Mononuclear cell (primary cell): ENCODE data around the gene FARSA. TPM values are rescaled to one million over a fixed set of nuclear protein-coding genes. Genes with fewer than 3 reads are reported as not detected.
"Not testable (repeated sequence)": the region's sequence is repeated elsewhere in the genome, so short reads cannot be mapped to it uniquely, and the experiment has no call there.

ENCODE experiments used
- H3K27me3 ChIP-seq: 2 replicates; pipeline ENCODE4 v1.6.0; 2011; ENCODE audit warnings: low read length, control low read depth; ENCODE audit not compliant: insufficient read depth
- H3K4me1 ChIP-seq: 2 replicates; pipeline ENCODE4 v1.5.1; 2011; ENCODE audit warnings: mild to moderate bottlenecking, low read length, control low read depth; ENCODE audit not compliant: insufficient read depth
- H3K4me3 ChIP-seq: 2 replicates; pipeline ENCODE4 v1.5.1; 2011; ENCODE audit warnings: mild to moderate bottlenecking, low read length, moderate library complexity
- H3K9me3 ChIP-seq: 2 replicates; pipeline ENCODE4 v1.5.1; 2011; ENCODE audit warnings: low read depth, mild to moderate bottlenecking, control low read depth, low read length
- total RNA-seq: library from RNA; depleted of rRNA; stranded (reverse); fragments of >200 nt; gene quantifications from one replicate; pipeline ENCODE4 v1.2.3, GENCODE V29; 2012

Gene FARSA
- total RNA-seq, 1 donor: 12.2 TPM

- Histone ChIP-seq H3K27me3 (no peaks in the 10 kb centered on the region), H3K4me1 (peaks cover 51% of the 10 kb centered on the region), H3K9me3 (no peaks in the 10 kb centered on the region), H3K4me3 (no peak overlapping the region)
Observed at GRCh38 chr19:12935071-12935470, 1.6 kb upstream of the FARSA start.

- Histone ChIP-seq H3K4me1 (peaks cover 35% of the 10 kb centered on the region), H3K4me3 (peak overlapping the region; percentile 79)
Observed at GRCh38 chr19:12932392-12933286, 872 bp downstream of the FARSA start.

GRCh38 chr19:12930002-12930645 is 3.4 kb downstream of the FARSA start:
- no peak overlapping the region for H3K4me3 ChIP-seq
- H3K9me3 ChIP-seq: no peaks in the 10 kb centered on the region
- peaks cover 18% of the 10 kb centered on the region for H3K4me1 ChIP-seq
- H3K27me3 ChIP-seq: no peaks in the 10 kb centered on the region

More at GRCh38 chr19:12932392-12933286, 872 bp downstream of the FARSA start:
- no peaks in the 10 kb centered on the region for H3K27me3 ChIP-seq
- no peaks in the 10 kb centered on the region for H3K9me3 ChIP-seq

GRCh38 chr19:12924621-12925310 is 8.7 kb downstream of the FARSA start:
- Histone ChIP-seq H3K9me3 (no peaks in the 10 kb centered on the region), H3K4me1 (no peaks in the 10 kb centered on the region), H3K4me3 (no peak overlapping the region), H3K27me3 (no peaks in the 10 kb centered on the region)

GRCh38 chr19:12922959-12923358 is 10.6 kb downstream of the FARSA start:
- H3K27me3 ChIP-seq: no peaks in the 10 kb centered on the region
- H3K4me3 ChIP-seq: no peak overlapping the region
- no peaks in the 10 kb centered on the region for H3K9me3 ChIP-seq
- H3K4me1 ChIP-seq: peaks cover 11% of the 10 kb centered on the region

GRCh38 chr19:12921047-12921446 is 12.5 kb downstream of the FARSA start:
- Histone ChIP-seq H3K4me3 (no peak overlapping the region), H3K9me3 (no peaks in the 10 kb centered on the region), H3K4me1 (peaks cover 11% of the 10 kb centered on the region), H3K27me3 (no peaks in the 10 kb centered on the region)

- peaks cover 26% of the 10 kb centered on the region for H3K4me1 ChIP-seq
- no peaks in the 10 kb centered on the region for H3K27me3 ChIP-seq
- no peaks in the 10 kb centered on the region for H3K9me3 ChIP-seq
- no peak overlapping the region for H3K4me3 ChIP-seq
Observed at GRCh38 chr19:12918253-12918652, 15.3 kb downstream of the FARSA start.

GRCh38 chr19:12915860-12916259 is 17.7 kb downstream of the FARSA start:
- H3K9me3 ChIP-seq, H3K4me3 ChIP-seq, H3K27me3 ChIP-seq: not testable (repeated sequence)
- peaks cover 34% of the 10 kb centered on the region for H3K4me1 ChIP-seq

- H3K27me3 ChIP-seq: no peaks in the 10 kb centered on the region
- peaks cover 29% of the 10 kb centered on the region for H3K4me1 ChIP-seq
- H3K4me3 ChIP-seq: no peak overlapping the region
- H3K9me3 ChIP-seq: no peaks in the 10 kb centered on the region
Observed at GRCh38 chr19:12913851-12914690, 19.4 kb downstream of the FARSA start.

- H3K4me1 ChIP-seq: peaks cover 24% of the 10 kb centered on the region
- no peak overlapping the region for H3K4me3 ChIP-seq
- H3K27me3 ChIP-seq: no peaks in the 10 kb centered on the region
- H3K9me3 ChIP-seq: no peaks in the 10 kb centered on the region
Observed at GRCh38 chr19:12913011-12913561, 20.4 kb downstream of the FARSA start.

GRCh38 chr19:12912571-12912970 is 20.9 kb downstream of the FARSA start:
- H3K4me1 ChIP-seq: peaks cover 24% of the 10 kb centered on the region
- H3K4me3 ChIP-seq: no peak overlapping the region
- no peaks in the 10 kb centered on the region for H3K9me3 ChIP-seq
- no peaks in the 10 kb centered on the region for H3K27me3 ChIP-seq

- H3K4me1 ChIP-seq: no peaks in the 10 kb centered on the region
- no peak overlapping the region for H3K4me3 ChIP-seq
- no peaks in the 10 kb centered on the region for H3K9me3 ChIP-seq
- H3K27me3 ChIP-seq: no peaks in the 10 kb centered on the region
Observed at GRCh38 chr19:12907166-12907565, 26.3 kb downstream of the FARSA start.

GRCh38 chr19:12899891-12900518 is 33.5 kb downstream of the FARSA start:
- no peak overlapping the region for H3K4me3 ChIP-seq
- H3K9me3 ChIP-seq: no peaks in the 10 kb centered on the region
- H3K4me1 ChIP-seq: no peaks in the 10 kb centered on the region
- no peaks in the 10 kb centered on the region for H3K27me3 ChIP-seq

GRCh38 chr19:12896460-12896859 is 37.1 kb downstream of the FARSA start:
- peaks cover 8% of the 10 kb centered on the region for H3K4me1 ChIP-seq
- H3K4me3 ChIP-seq: no peak overlapping the region
- H3K27me3 ChIP-seq: no peaks in the 10 kb centered on the region
- no peaks in the 10 kb centered on the region for H3K9me3 ChIP-seq
